Measurements from ENCODE around the gene EFCAB6. TPM values are rescaled to one million over a fixed set of nuclear protein-coding genes. Genes with fewer than 3 reads are reported as not detected.

Gene EFCAB6
- total and polyA plus RNA-seq, 7 donors: 0.45 to 5.7 (median 1.8) TPM

GRCh38 chr22:43535336-43535735, 276.8 kb downstream of the EFCAB6 start:
- Histone ChIP-seq H3K9me3 (no peaks in the 10 kb centered on the region), H3K36me3 (no peaks in the 10 kb centered on the region), H3K4me1 (no peaks in the 10 kb centered on the region), H3K4me3 (no peak overlapping the region), H3K27me3 (no peaks in the 10 kb centered on the region), H3K27ac (no peak overlapping the region)
- 95 to 96% methylated on average over 7 of the region's 7 CpGs for WGBS, 2 donors
- TF ChIP-seq CTCF (IDR thresholded peaks at IDR 0.05): no peak
- TF ChIP-seq POLR2A (IDR thresholded peaks at IDR 0.05): no peak
- no peak for TF ChIP-seq POLR2AphosphoS5 (IDR thresholded peaks at IDR 0.05)
- TF ChIP-seq EP300 (IDR thresholded peaks at IDR 0.05): no peak
- DNase-seq: no peak
- intact Hi-C loops (cut with DNase I): no loop called here

- Histone ChIP-seq H3K27ac (no peak overlapping the region), H3K27me3 (no peaks in the 10 kb centered on the region), H3K9me3 (no peaks in the 10 kb centered on the region), H3K4me3 (no peak overlapping the region), H3K36me3 (no peaks in the 10 kb centered on the region), H3K4me1 (no peaks in the 10 kb centered on the region)
- intact Hi-C loops (cut with DNase I): no loop called here
- WGBS, 2 donors: 90 to 92% methylated on average over 6 of the region's 6 CpGs
- no peak for DNase-seq
- no peak for TF ChIP-seq EP300 (IDR thresholded peaks at IDR 0.05)
Observed at GRCh38 chr22:43534916-43535315, 277.2 kb downstream of the EFCAB6 start.

- Histone ChIP-seq H3K4me3 (no peak overlapping the region), H3K27ac (no peak overlapping the region), H3K27me3 (no peaks in the 10 kb centered on the region), H3K4me1 (no peaks in the 10 kb centered on the region), H3K36me3 (no peaks in the 10 kb centered on the region), H3K9me3 (no peaks in the 10 kb centered on the region)
- DNase-seq: peak; percentile 20
- intact Hi-C loops (cut with DNase I): no loop called here
- 92 to 94% methylated on average over 10 of the region's 10 CpGs for WGBS, 2 donors
- TF ChIP-seq EP300 (IDR thresholded peaks at IDR 0.05) (no peak), POLR2A (IDR thresholded peaks at IDR 0.05) (no peak), CTCF (IDR thresholded peaks at IDR 0.05) (no peak), POLR2AphosphoS5 (IDR thresholded peaks at IDR 0.05) (no peak)
Observed at GRCh38 chr22:43533656-43534428, 278.3 kb downstream of the EFCAB6 start.

GRCh38 chr22:43533156-43533530, 279.0 kb downstream of the EFCAB6 start:
- Histone ChIP-seq H3K4me1 (no peaks in the 10 kb centered on the region), H3K36me3 (no peaks in the 10 kb centered on the region), H3K4me3 (no peak overlapping the region), H3K27me3 (no peaks in the 10 kb centered on the region), H3K9me3 (no peaks in the 10 kb centered on the region), H3K27ac (no peak overlapping the region)
- no peak for TF ChIP-seq EP300 (IDR thresholded peaks at IDR 0.05)
- no peak for TF ChIP-seq POLR2A (IDR thresholded peaks at IDR 0.05)
- TF ChIP-seq CTCF (IDR thresholded peaks at IDR 0.05): no peak
- TF ChIP-seq POLR2AphosphoS5 (IDR thresholded peaks at IDR 0.05): no peak
- intact Hi-C loops (cut with DNase I): no loop called here
- WGBS, 2 donors: 93 to 95% methylated on average over 3 of the region's 3 CpGs
- DNase-seq: peak; percentile 32

- H3K4me3 ChIP-seq: no peak overlapping the region
- TF ChIP-seq CTCF (IDR thresholded peaks at IDR 0.05): no peak
- TF ChIP-seq POLR2A (IDR thresholded peaks at IDR 0.05): no peak
- no peak for TF ChIP-seq POLR2AphosphoS5 (IDR thresholded peaks at IDR 0.05)
- no peak for TF ChIP-seq EP300 (IDR thresholded peaks at IDR 0.05)
- H3K27ac ChIP-seq: no peak overlapping the region
- H3K9me3 ChIP-seq: no peaks in the 10 kb centered on the region
- 81 to 88% methylated on average over 17 of the region's 17 CpGs for WGBS, 2 donors
- H3K36me3 ChIP-seq: no peaks in the 10 kb centered on the region
- H3K27me3 ChIP-seq: no peaks in the 10 kb centered on the region
- no peaks in the 10 kb centered on the region for H3K4me1 ChIP-seq
- intact Hi-C loops (cut with DNase I): no loop called here
- DNase-seq: peak; percentile 43
Observed at GRCh38 chr22:43532301-43533155, 279.6 kb downstream of the EFCAB6 start.
